Sigmoid colon (tissue), 7 donors: ENCODE data around the gene FYTTD1. TPM values are rescaled to one million over a fixed set of nuclear protein-coding genes. Genes with fewer than 3 reads are reported as not detected.

Source experiments
- DNase-seq: peaks from one replicate; pipeline ENCODE4 v3.0.0-alpha.2; 2019
- H3K27ac ChIP-seq, 4 donors: fragments of 200-600 bp; sonication (generic); one replicate each; pipeline ENCODE4 v1.5.1; 2016 to 2019; ENCODE audit warnings: mild to moderate bottlenecking in 1 of 4
- H3K27me3 ChIP-seq, 3 donors: fragments of 200-600 bp; sonication (generic); one replicate each; pipeline ENCODE4 v1.5.1; 2019; ENCODE audit warnings: mild to moderate bottlenecking in 1 of 3
- H3K36me3 ChIP-seq, 4 donors: fragments of 200-600 bp; sonication (generic); one replicate each; pipeline ENCODE4 v1.5.1; 2016 to 2019
- H3K4me1 ChIP-seq, 4 donors: fragments of 200-600 bp; sonication (generic); one replicate each; pipeline ENCODE4 v1.5.1; 2017 to 2019
- H3K4me3 ChIP-seq, 4 donors: fragments of 200-600 bp; sonication (generic); one replicate each; pipeline ENCODE4 v1.5.1; 2017 to 2019; ENCODE audit warnings: mild to moderate bottlenecking in 2 of 4, moderate library complexity in 1 of 4
- H3K9me3 ChIP-seq, 4 donors: fragments of 200-600 bp in 3 of 4; sonication (generic) in 3 of 4; one replicate each; pipeline versions ENCODE4 v1.5.1 to v1.6.1; 2013 to 2019
- EP300 ChIP-seq, 4 donors: sonication (generic); formaldehyde crosslinking; IDR thresholded peaks; one replicate each; pipeline ENCODE4 v1.6.1; 2017; ENCODE audit warnings: antibody characterized with exemption in 4 of 4
- POLR2A ChIP-seq, 2 donors: fragments of 450-650 bp; IDR thresholded peaks; one replicate each; pipeline ENCODE4 v1.6.1; 2016; ENCODE audit warnings: antibody characterized with exemption in 2 of 2, mild to moderate bottlenecking in 2 of 2, moderate library complexity in 2 of 2
- POLR2AphosphoS5 ChIP-seq, 4 donors: sonication (generic); formaldehyde crosslinking; IDR thresholded peaks; one replicate each; pipeline ENCODE4 v1.6.1; 2017; ENCODE audit warnings: antibody characterized with exemption in 4 of 4
- WGBS, 2 donors: extraction: QIAGEN DNeasy Blood & Tissue Kit; methylation state at CpG; one replicate each; pipeline ENCODE4 v1.1.7; 2013; 5-methylcytosine and 5-hydroxymethylcytosine counted together
- intact Hi-C: fragments of 100-400 bp; cut with DNase I; formaldehyde crosslinking; loops from one replicate; pipeline ENCODE4 v1.15.1; 2023
- polyA plus RNA-seq, 3 donors: library from polyadenylated mRNA; stranded (reverse); fragments of 200-250 nt; gene quantifications; one replicate each; pipeline ENCODE4 v1.2.3, GENCODE V29; 2013
- total RNA-seq, 4 donors: library from RNA; depleted of rRNA; stranded (reverse); fragments of >200 nt; gene quantifications; one replicate each; pipeline ENCODE4 v1.1.0, GENCODE V29; 2016
- TF ChIP-seq, protein P1 (sequence below), 4 experiments: fragments of 450-650 bp in 3 of 4; fragments of 200-600 bp in 1 of 4; IDR thresholded peaks; one replicate each; pipeline ENCODE4 v1.5.1; 2016 to 2019; ENCODE audit warnings: antibody characterized with exemption in 4 of 4, mild to moderate bottlenecking in 3 of 4, moderate library complexity in 2 of 4
- donor health status: healthy with polysubstance abuse.
- donor health status: Bipolar disorder and iron deficiency.
- donor health status: healthy.

Gene FYTTD1
- total and polyA plus RNA-seq, 7 donors = 11.4 to 63.9 (median 46.4) TPM

DNA sequence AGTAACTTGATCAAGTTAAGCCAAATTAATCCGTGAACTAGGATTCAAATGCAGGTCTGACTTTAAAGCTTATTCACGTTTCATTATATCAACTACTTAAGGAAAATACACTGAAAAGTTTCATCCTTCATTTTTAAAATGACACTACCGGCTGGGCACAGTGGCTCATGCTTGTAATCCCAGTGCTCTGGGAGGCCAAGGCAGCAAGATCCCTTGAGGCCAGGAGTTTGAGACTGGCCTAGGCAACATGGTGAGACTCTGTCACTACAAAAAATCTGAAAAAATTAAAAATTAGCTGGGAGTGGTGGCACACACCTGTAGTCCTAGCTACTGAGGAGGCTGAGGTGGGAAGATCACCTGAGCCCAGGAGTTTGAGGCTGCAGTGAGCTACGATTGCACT lies 16.6 kb upstream of the FYTTD1 start:
- intact Hi-C loops = no loop called here
- TF ChIP-seq, protein P1, sequence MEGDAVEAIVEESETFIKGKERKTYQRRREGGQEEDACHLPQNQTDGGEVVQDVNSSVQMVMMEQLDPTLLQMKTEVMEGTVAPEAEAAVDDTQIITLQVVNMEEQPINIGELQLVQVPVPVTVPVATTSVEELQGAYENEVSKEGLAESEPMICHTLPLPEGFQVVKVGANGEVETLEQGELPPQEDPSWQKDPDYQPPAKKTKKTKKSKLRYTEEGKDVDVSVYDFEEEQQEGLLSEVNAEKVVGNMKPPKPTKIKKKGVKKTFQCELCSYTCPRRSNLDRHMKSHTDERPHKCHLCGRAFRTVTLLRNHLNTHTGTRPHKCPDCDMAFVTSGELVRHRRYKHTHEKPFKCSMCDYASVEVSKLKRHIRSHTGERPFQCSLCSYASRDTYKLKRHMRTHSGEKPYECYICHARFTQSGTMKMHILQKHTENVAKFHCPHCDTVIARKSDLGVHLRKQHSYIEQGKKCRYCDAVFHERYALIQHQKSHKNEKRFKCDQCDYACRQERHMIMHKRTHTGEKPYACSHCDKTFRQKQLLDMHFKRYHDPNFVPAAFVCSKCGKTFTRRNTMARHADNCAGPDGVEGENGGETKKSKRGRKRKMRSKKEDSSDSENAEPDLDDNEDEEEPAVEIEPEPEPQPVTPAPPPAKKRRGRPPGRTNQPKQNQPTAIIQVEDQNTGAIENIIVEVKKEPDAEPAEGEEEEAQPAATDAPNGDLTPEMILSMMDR (IDR thresholded peaks at IDR 0.05) = no peak
- TF ChIP-seq POLR2AphosphoS5 (IDR thresholded peaks at IDR 0.05) (no peak), POLR2A (IDR thresholded peaks at IDR 0.05) (no peak), EP300 (IDR thresholded peaks at IDR 0.05) (no peak)
- no peaks in the 10 kb centered on the region for H3K27me3 ChIP-seq
- no peaks in the 10 kb centered on the region for H3K9me3 ChIP-seq
- no peaks in the 10 kb centered on the region for H3K36me3 ChIP-seq
- H3K4me3 ChIP-seq = no peak overlapping the region
- DNase-seq = no peak
- WGBS, 2 donors = 95% methylated on average over 4 of the region's 4 CpGs
- peaks cover 0 to 22% (median 22%) of the 10 kb centered on the region in 4 donors for H3K4me1 ChIP-seq
- H3K27ac ChIP-seq = no peak overlapping the region

DNA sequence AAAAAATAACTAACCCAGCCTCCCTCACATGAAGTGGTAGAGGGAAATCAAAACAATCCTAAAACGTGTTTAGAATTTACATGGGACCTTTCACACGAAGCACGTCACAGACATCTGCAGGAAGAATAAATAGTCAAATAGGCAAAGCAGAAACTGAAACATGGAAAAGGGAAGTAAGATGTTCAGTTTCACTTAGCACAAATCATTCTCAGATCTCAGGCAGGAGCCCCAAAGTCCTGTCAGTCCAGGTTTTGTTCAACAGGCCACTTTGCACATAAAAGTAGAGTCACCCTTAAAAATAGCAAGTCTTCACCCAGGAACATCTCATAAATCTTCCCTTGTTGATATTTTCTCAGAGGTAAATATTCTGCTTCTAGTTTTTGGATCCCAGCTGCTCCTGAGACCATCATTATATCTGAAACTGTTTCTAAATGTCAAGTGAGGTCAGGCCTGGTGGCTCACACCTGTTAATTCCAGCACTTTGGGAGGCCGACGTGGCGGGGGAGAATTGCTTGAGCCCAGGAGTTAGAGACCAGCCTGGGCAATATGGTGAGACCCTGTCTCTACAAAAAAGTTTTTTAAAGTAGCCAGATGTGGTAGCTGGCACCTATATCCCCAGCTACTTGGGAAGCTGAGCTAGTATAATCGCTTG lies 14.9 kb upstream of the FYTTD1 start:
- Histone ChIP-seq H3K27me3 (no peaks in the 10 kb centered on the region), H3K27ac (peak overlapping the region in 2 of 4 donors; percentile 86 to 95), H3K4me1 (peaks cover 0 to 22% (median 22%) of the 10 kb centered on the region in 4 donors), H3K9me3 (no peaks in the 10 kb centered on the region), H3K36me3 (no peaks in the 10 kb centered on the region), H3K4me3 (no peak overlapping the region)
- TF ChIP-seq, protein P1 (IDR thresholded peaks at IDR 0.05) = no peak
- TF ChIP-seq POLR2A (IDR thresholded peaks at IDR 0.05) (no peak), POLR2AphosphoS5 (IDR thresholded peaks at IDR 0.05) (no peak), EP300 (IDR thresholded peaks at IDR 0.05) (no peak)
- 57 to 83% methylated on average over 7 of the region's 7 CpGs for WGBS, 2 donors
- intact Hi-C loops = no loop called here
- no peak for DNase-seq

DNA sequence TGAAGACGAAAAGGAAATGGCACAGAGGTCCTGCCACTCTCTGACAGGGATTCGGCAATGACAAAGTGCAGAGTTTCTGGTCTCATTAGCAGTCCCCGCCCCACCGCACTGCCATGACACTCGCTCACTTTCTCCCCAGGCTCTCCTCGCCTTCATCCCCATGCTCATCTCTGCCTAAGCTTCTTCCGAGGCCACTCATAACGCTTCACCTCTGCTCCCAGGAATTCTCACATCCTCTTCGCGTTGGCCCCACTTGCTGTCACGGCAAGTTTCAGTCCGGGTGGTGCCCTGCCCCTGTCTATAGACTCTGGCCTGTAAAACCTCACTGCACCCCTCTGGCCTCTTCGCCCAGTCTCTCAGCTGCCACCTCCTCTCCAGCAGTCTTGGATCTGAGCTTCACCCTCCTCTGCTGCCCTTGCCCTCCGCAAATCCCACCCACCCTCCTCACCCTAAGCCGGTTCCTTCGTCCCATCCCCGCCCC lies 13.6 kb upstream of the FYTTD1 start:
- TF ChIP-seq POLR2A (IDR thresholded peaks at IDR 0.05) (no peak), POLR2AphosphoS5 (IDR thresholded peaks at IDR 0.05) (peak in 1 of 4 donors; percentile 14)
- Histone ChIP-seq H3K27ac (peak overlapping the region; percentile 86 to 95 (median 92)), H3K4me3 (peak overlapping the region; percentile 84 to 98 (median 96)), H3K4me1 (peaks cover 0 to 22% (median 22%) of the 10 kb centered on the region in 4 donors), H3K9me3 (no peaks in the 10 kb centered on the region), H3K27me3 (no peaks in the 10 kb centered on the region), H3K36me3 (no peaks in the 10 kb centered on the region)
- DNase-seq = no peak
- intact Hi-C loops = no loop called here
- WGBS, 2 donors = 0 to 3% methylated on average over 17 of the region's 17 CpGs

DNA sequence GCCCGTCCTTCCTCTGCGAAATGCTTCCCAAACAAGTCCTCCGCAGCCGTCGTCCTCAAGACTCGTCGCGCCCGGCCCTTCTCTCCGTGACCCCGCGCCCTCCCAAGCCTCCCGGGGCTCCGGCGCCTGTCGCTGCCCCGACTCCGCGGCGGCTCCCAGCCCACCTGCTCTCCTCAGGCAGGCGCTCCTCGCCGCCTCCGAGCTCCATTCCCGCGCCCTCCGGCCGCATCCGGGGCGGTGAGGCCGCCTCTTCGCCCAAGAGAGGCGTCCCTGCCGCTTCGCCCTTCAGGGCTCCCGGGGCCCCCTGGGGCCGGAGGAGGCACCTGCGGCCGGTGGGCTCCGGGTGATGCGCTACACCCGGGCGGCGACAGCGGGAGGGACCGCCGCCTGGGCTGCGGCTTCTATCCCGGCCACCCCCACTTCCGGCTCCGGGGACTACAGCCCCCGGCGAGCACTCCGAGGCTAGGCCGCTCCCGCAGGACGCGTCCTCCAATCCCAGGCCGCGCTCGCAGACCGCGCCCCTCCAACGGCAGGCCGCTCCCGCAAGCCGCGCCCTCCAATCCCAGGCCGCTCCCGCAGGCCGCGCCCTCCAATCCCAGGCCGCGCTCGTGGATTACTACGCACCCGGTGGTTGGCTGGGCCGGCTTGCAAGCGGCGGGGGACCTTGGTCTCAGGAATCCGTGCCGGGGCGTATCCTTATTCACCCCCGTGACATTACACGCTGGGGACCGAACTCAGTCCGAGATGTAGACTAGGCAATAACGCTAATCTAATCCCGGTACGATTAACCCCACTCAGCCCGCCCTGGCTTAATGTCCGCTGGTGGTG lies 13.0 kb upstream of the FYTTD1 start, which contains the start of gene RUBCN:
Gene RUBCN (minus strand): TSS at position 414 of the 828 bp plus-strand sequence. CDS start 185 bp downstream, at position 229.
- H3K27ac ChIP-seq = peak within 1 kb of the TSS; percentile 86 to 95 (median 92)
- H3K36me3 ChIP-seq = no peaks in the 10 kb centered on the region
- intact Hi-C loops = loop anchor here (1.0 kb wide), 1 partner anchor 13 kb away; the partner anchor contains the start of gene FYTTD1
- H3K9me3 ChIP-seq = no peaks in the 10 kb centered on the region
- H3K4me3 ChIP-seq = peak within 1 kb of the TSS; percentile 84 to 98 (median 96)
- 0 to 1% methylated on average over 92 of the region's 92 CpGs for WGBS, 2 donors
- peak; percentile 57 to 72 for TF ChIP-seq POLR2A (IDR thresholded peaks at IDR 0.05)
- TF ChIP-seq, protein P1 (IDR thresholded peaks at IDR 0.05) = no peak
- no peak for TF ChIP-seq EP300 (IDR thresholded peaks at IDR 0.05)
- peak; percentile 76 to 91 (median 86) for TF ChIP-seq POLR2AphosphoS5 (IDR thresholded peaks at IDR 0.05)
- peaks cover 0 to 22% (median 22%) of the 10 kb centered on the region in 4 donors for H3K4me1 ChIP-seq
- H3K27me3 ChIP-seq = no peaks in the 10 kb centered on the region
- peak; percentile 97 for DNase-seq

GRCh38 chr3:197737319-197737649 lies 12.4 kb upstream of the FYTTD1 start:
- no peak for DNase-seq
- intact Hi-C loops = loop anchor here (1.0 kb wide), 1 partner anchor 12 kb away; the partner anchor contains the start of gene FYTTD1

More at GRCh38 chr3:197737319-197737649, 12.4 kb upstream of the FYTTD1 start:
- no peaks in the 10 kb centered on the region for H3K27me3 ChIP-seq
- 0 to 1% methylated on average over 6 of the region's 6 CpGs for WGBS, 2 donors
- H3K9me3 ChIP-seq = no peaks in the 10 kb centered on the region
- peak overlapping the region; percentile 84 to 98 (median 96) for H3K4me3 ChIP-seq
- H3K36me3 ChIP-seq = no peaks in the 10 kb centered on the region
- TF ChIP-seq, protein P1 (IDR thresholded peaks at IDR 0.05) = no peak
- TF ChIP-seq EP300 (IDR thresholded peaks at IDR 0.05) (no peak), POLR2AphosphoS5 (IDR thresholded peaks at IDR 0.05) (no peak), POLR2A (IDR thresholded peaks at IDR 0.05) (no peak)
- peak overlapping the region; percentile 86 to 95 (median 92) for H3K27ac ChIP-seq
- peaks cover 0 to 22% (median 22%) of the 10 kb centered on the region in 4 donors for H3K4me1 ChIP-seq
